LHCN-M2 (cell line): Measurements from ENCODE around the gene TEKT5. TPM values are rescaled to one million over a fixed set of nuclear protein-coding genes. Genes with fewer than 3 reads are reported as not detected.

Experiments
- DNase-seq: peaks from one replicate; pipeline ENCODE4 v3.0.0-alpha.2; 2012; ENCODE audit warnings: low read depth
- total RNA-seq: library from RNA; depleted of rRNA; stranded (reverse); fragments of >200 nt; gene quantifications from 2 replicates; pipeline ENCODE4 v1.2.3, GENCODE V29; 2014

TEKT5 gene
- total RNA-seq, 1 experiment from 2014 or later: not detected

GRCh38 chr16:10611825-10612342 lies 82.8 kb downstream of the TEKT5 start:
- no peak for DNase-seq

DNA sequence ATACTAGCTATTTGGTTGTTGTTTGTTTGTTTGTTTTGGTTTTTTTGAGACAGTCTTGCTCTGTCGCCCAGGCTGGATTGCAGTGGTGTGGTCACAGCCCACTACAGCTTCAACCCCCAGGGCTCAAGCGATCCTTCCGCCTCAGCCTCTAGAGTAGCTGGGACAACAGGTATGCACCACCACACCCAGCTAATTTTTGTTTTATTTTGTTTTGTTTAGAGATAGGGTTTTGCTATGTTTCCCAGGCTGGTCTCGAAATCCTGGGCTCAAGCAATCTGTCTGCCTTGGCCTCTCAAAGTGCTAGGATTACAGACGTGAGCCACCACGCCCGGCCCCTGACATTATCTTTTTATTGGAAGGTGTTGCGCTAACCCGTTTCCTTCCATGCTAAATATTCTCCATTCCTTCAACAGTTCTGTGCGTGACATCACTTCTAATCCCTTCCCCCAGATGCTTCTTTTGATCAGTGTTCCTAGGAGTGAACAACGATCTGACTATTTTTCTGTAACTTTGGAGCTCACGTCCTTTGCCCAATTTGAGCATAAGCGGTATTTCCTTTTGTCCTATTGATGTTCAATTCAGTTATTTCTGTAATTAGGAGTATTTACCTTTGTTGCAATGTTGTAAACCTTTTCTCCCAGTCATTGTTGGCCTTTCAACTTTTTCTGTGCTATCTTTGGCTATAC lies 84.1 kb downstream of the TEKT5 start:
- DNase-seq: no peak

GRCh38 chr16:10609402-10609774 lies 85.3 kb downstream of the TEKT5 start:
- DNase-seq: peak; percentile 69

DNA sequence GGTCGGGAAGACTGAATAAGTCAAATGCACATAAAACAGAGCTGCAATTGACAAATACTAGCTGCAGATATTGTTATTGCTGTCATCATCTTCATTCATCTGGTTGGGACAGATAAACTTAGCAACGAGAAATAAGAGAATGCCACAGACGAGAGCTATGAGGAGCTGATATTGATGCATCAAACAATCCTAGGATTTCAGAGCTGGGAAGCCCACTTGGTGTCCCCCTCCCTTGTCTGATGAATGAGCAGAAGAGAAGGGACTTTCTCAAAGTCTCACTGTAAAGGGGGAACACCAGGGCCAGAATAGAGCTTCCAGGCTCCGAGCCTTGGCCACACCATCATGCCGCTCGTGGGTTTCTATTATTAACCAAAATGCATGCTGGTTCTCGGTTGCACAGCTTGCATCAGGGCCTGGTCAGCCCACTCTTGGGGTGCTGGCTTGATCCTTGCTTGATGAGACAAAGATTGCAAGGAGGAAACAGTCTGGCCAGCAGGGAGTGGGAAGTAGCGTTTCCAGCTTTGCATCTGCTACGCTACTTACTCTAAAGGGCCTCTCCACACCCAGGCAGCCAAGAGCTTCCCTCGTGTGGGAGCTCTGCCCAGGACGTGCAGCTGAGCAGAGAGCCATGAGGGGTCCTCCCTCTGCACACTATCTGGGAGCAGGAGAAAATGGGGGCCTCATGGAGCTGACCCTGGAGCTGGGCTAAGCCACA lies 85.9 kb downstream of the TEKT5 start:
- DNase-seq: no peak

GRCh38 chr16:10607157-10607556 lies 87.6 kb downstream of the TEKT5 start:
- DNase-seq: no peak

- DNase-seq: no peak
Measured at GRCh38 chr16:10606607-10607006, 88.1 kb downstream of the TEKT5 start.

DNA sequence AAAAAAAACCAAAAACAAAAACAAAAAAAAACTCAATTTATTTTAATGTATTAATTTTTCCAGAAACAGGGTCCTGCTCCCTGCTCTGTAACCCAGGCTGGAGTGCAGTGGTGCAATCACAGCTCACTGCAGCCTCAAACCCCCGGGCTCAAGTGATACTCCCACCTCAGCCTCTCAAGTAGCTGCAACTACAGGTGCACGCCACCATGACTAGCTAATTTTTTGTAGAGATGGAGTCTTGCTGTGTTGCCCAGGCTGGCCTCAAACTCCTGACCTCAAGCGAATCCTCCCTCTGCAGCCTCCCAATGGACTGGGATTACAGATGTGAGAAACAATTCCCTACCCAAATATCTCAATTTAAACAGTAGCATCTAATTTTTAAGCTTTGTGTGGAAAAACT lies 89.1 kb downstream of the TEKT5 start:
- no peak for DNase-seq

- DNase-seq: no peak
Measured at GRCh38 chr16:10601444-10602408, 93.0 kb downstream of the TEKT5 start.

GRCh38 chr16:10600782-10601443 lies 93.8 kb downstream of the TEKT5 start:
- DNase-seq: peak; percentile 78

DNA sequence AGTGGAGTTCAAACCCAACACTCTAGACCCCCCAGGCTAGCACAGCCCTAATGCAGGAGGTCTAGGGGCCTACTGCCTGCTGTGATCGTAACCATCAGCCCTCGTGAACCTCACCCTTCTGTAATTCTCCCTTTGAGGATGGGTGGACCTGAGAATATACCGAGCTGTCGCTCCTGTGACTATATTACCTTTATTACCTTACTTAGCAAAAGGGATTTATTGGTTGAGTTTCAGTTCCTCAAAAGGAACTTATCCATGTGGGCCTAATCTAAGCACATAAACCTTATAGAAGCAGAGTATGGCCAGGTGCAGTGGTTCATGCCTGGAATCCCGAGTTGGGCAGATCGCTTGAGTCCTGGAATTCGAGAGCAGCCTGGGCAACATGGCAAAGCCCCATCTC lies 95.1 kb downstream of the TEKT5 start:
- DNase-seq: no peak

- no peak for DNase-seq
Measured at GRCh38 chr16:10598157-10598556, 96.6 kb downstream of the TEKT5 start.

GRCh38 chr16:10597187-10597601 lies 97.5 kb downstream of the TEKT5 start:
- DNase-seq: no peak

- no peak for DNase-seq
Measured at GRCh38 chr16:10594312-10594950, 100.3 kb downstream of the TEKT5 start.

DNA sequence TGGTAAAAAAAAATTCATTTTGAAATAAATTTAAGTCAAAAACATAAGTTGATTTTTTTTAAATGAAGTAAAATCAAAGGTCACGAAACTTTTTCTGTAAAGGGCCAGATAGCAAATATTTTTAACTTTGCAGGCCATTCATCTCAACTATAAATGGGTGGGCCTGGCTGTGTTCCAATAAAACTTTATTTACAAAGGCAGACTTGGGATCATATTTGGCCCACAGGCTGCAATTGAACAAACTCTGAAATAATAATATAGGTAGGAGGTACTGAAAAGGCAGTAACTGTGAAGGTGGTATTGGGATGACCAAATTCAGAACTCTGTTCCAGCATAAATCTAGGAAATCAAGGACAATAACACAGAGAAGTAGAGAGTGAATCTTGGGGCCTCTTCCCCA lies 102.1 kb downstream of the TEKT5 start:
- DNase-seq: no peak

- DNase-seq: peak; percentile 31
Measured at GRCh38 chr16:10590342-10590741, 104.4 kb downstream of the TEKT5 start.

GRCh38 chr16:10589109-10589508 lies 105.6 kb downstream of the TEKT5 start:
- DNase-seq: no peak

- no peak for DNase-seq
Measured at GRCh38 chr16:10587622-10588021, 107.1 kb downstream of the TEKT5 start.

DNA sequence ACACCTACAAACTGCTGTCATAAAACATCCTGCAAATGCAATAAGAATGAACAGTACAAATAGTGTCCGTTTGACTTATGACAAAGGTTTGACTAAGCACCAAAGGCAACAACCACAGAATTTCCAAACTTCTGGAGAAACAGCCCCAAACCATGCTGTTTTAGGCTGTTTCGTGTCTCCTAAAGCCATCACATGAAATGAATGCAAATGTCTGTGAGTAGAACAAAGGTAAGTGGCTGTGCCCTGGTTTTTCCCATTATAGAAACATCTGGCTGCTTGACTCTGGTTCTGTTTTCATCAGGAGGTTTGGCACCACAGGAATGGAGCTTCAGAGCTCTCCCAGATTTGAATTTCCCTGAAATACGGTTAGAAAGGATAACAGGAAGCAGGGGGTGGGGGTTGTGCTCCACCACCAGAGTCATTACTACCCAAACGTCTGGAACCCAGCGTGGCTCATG lies 109.7 kb downstream of the TEKT5 start:
- peak; percentile 65 for DNase-seq

- DNase-seq: no peak
Measured at GRCh38 chr16:10583269-10583668, 111.5 kb downstream of the TEKT5 start.

GRCh38 chr16:10581507-10581906 lies 113.2 kb downstream of the TEKT5 start:
- DNase-seq: no peak

GRCh38 chr16:10580883-10581247 lies 113.9 kb downstream of the TEKT5 start:
- no peak for DNase-seq
